GM19452 (cell line): ENCODE measurements around the gene GRWD1.

ENCODE experiments used
- ATAC-seq: cut with Tn5 transposase; IDR thresholded peaks from one replicate; pipeline ENCODE4 v1.9.1; 2021; ENCODE audit not compliant: unreplicated experiment

GRWD1 gene

GRCh38 chr19:48421548-48421947 lies 24.2 kb upstream of the GRWD1 start:
- ATAC-seq = no peak

GRCh38 chr19:48424694-48425219 lies 21.0 kb upstream of the GRWD1 start:
- ATAC-seq = no peak

GRCh38 chr19:48428670-48429069 lies 17.1 kb upstream of the GRWD1 start:
- no peak for ATAC-seq

GRCh38 chr19:48433337-48433736 lies 12.4 kb upstream of the GRWD1 start:
- ATAC-seq = no peak

- no peak for ATAC-seq
Measured at GRCh38 chr19:48436586-48436985, 9.2 kb upstream of the GRWD1 start.

GRCh38 chr19:48441360-48442050 lies 4.3 kb upstream of the GRWD1 start:
- ATAC-seq = no peak

- ATAC-seq = no peak
Measured at GRCh38 chr19:48442116-48443035, 3.4 kb upstream of the GRWD1 start.

- ATAC-seq = no peak
Measured at GRCh38 chr19:48443256-48443655, 2.5 kb upstream of the GRWD1 start.

- ATAC-seq = no peak
Measured at GRCh38 chr19:48443731-48444128, 2.1 kb upstream of the GRWD1 start.

GRCh38 chr19:48444129-48444935 lies 1.5 kb upstream of the GRWD1 start:
- ATAC-seq = no peak

GRCh38 chr19:48444936-48445200 lies 915 bp upstream of the GRWD1 start:
- ATAC-seq = no peak

- ATAC-seq = peak; percentile 31
Measured at GRCh38 chr19:48445256-48445605, 552 bp upstream of the GRWD1 start.

- ATAC-seq = no peak
Measured at GRCh38 chr19:48446579-48446978, 796 bp downstream of the GRWD1 start.

- ATAC-seq = no peak
Measured at GRCh38 chr19:48448563-48448962, 2.8 kb downstream of the GRWD1 start.

GRCh38 chr19:48450441-48450840 lies 4.7 kb downstream of the GRWD1 start:
- ATAC-seq = no peak

- ATAC-seq = no peak
Measured at GRCh38 chr19:48450863-48451262, 5.1 kb downstream of the GRWD1 start.

GRCh38 chr19:48451624-48452023 lies 5.8 kb downstream of the GRWD1 start:
- ATAC-seq = no peak

- no peak for ATAC-seq
Measured at GRCh38 chr19:48452289-48453190, 6.8 kb downstream of the GRWD1 start.

GRCh38 chr19:48454150-48454730 lies 8.5 kb downstream of the GRWD1 start:
- ATAC-seq = no peak
